Measurements from ENCODE around the gene EPB41L5. TPM values are rescaled to one million over a fixed set of nuclear protein-coding genes. Genes with fewer than 3 reads are reported as not detected.
"Not testable (repeated sequence)": the region's sequence is repeated elsewhere in the genome, so short reads cannot be mapped to it uniquely, and the experiment has no call there.

Gene EPB41L5
- total and polyA plus RNA-seq, 10 of the 15 experiments (the other 5 are each of a cell fraction or from before 2014, with no cell fraction given) = 2.1 to 20.4 (median 8.2) TPM

- no peak for TF ChIP-seq YBX1 (IDR thresholded peaks at IDR 0.05)
- no peak for TF ChIP-seq ZBTB33 (IDR thresholded peaks at IDR 0.05)
These were observed 29.5 kb downstream of the EPB41L5 start (continued) for GRCh38 chr2:120042359-120042758.

GRCh38 chr2:120044336-120044735 is 31.5 kb downstream of the EPB41L5 start:
- TF ChIP-seq GATAD2B (conservative IDR thresholded peaks at IDR 0.05; ENCODE audit: low read depth) = no peak
- no peak for TF ChIP-seq KDM1A (IDR thresholded peaks at IDR 0.05; ENCODE audit: borderline replicate concordance)
- TF ChIP-seq SPI1 (IDR thresholded peaks at IDR 0.05; ENCODE audit: borderline replicate concordance, insufficient read depth, low read depth, low read length) = peak; percentile 55; the same call in 1 of the 2 replicates
- no peak for TF ChIP-seq RAD51 (IDR thresholded peaks at IDR 0.05)
- SMC1A ChIA-PET (ENCODE audit: uncharacterized antibody, unreplicated experiment) = interaction anchor here (1.2 to 1.6 kb wide), 3 partner anchors 18 to 75 kb away, joined by 3 to 4 read pairs (median 4); no protein-coding TSS in a partner anchor
- CTCF ChIA-PET = no interaction called here
- no peaks in the 10 kb centered on the region for H3K27me3 ChIP-seq (replicated peaks in 1 of 2; ENCODE audit: control insufficient read depth in 2 of 2, insufficient read depth in 2 of 2, low read length in 1 of 2)
- ATAC-seq = no peak
- intact Hi-C loops (cut with micrococcal nuclease; ENCODE audit: unreplicated experiment) (no loop called here), in situ Hi-C loops (cut with MboI) (no loop called here)
- no peak overlapping the region for H3K9ac ChIP-seq (ENCODE audit: control insufficient read depth, insufficient read depth, low read length)
- no peak overlapping the region; the same call in 1 of the 2 replicates for H2AFZ ChIP-seq (ENCODE audit: control insufficient read depth, low read depth, low read length)
- no peak overlapping the region for H3K4me2 ChIP-seq (ENCODE audit: control insufficient read depth, insufficient read depth)
- H3K79me2 ChIP-seq (ENCODE audit: control insufficient read depth, insufficient read depth, low read length) = no peaks in the 10 kb centered on the region
- no peak overlapping the region for H3K27ac ChIP-seq (ENCODE audit: control insufficient read depth, insufficient read depth)
- no TSS peak for BruUV-seq (replicated peaks)
- no peaks in the 10 kb centered on the region for H3K4me1 ChIP-seq (ENCODE audit: control insufficient read depth, insufficient read depth, low read length)
- DNase-seq (ENCODE audit: low read depth, low spot score) = no peak
- H4K20me1 ChIP-seq (ENCODE audit: control insufficient read depth, insufficient read depth) = no peaks in the 10 kb centered on the region
- FAIRE-seq = no peak
- RAD21 ChIA-PET (ENCODE audit: unreplicated experiment) = no interaction called here
- H3K9me3 ChIP-seq (replicated peaks; ENCODE audit: control insufficient read depth, insufficient read depth, low read length) = peaks cover 8% of the 10 kb centered on the region; the same call in 2 of the 3 replicates
- no peaks in the 10 kb centered on the region; a peak in 1 of 4 replicates for H3K36me3 ChIP-seq (ENCODE audit: control insufficient read depth in 2 of 2, insufficient read depth in 2 of 2, low read length in 1 of 2)
- POLR2A ChIA-PET = no interaction called here
- H3K4me3 ChIP-seq = no peak overlapping the region

- H3K79me2 ChIP-seq (ENCODE audit: control insufficient read depth, insufficient read depth, low read length); in situ Hi-C loops (cut with MboI); intact Hi-C loops (cut with micrococcal nuclease; ENCODE audit: unreplicated experiment); H3K27ac ChIP-seq (ENCODE audit: control insufficient read depth, insufficient read depth); CTCF ChIA-PET; H3K4me1 ChIP-seq (ENCODE audit: control insufficient read depth, insufficient read depth, low read length); DNase-seq (ENCODE audit: low read depth, low spot score); H4K20me1 ChIP-seq (ENCODE audit: control insufficient read depth, insufficient read depth); H3K4me3 ChIP-seq; H3K4me2 ChIP-seq (ENCODE audit: control insufficient read depth, insufficient read depth); FAIRE-seq; POLR2A ChIA-PET; ATAC-seq; RAD21 ChIA-PET (ENCODE audit: unreplicated experiment); H3K9ac ChIP-seq (ENCODE audit: control insufficient read depth, insufficient read depth, low read length); H3K9me3 ChIP-seq (replicated peaks; ENCODE audit: control insufficient read depth, insufficient read depth, low read length); SMC1A ChIA-PET (ENCODE audit: uncharacterized antibody, unreplicated experiment); H3K27me3 ChIP-seq (replicated peaks in 1 of 2; ENCODE audit: control insufficient read depth in 2 of 2, insufficient read depth in 2 of 2, low read length in 1 of 2); H3K36me3 ChIP-seq (ENCODE audit: control insufficient read depth in 2 of 2, insufficient read depth in 2 of 2, low read length in 1 of 2); BruUV-seq (replicated peaks); H2AFZ ChIP-seq (ENCODE audit: control insufficient read depth, low read depth, low read length): not testable (repeated sequence)
- WGBS (ENCODE audit: insufficient coverage, insufficient replicate concordance, low lambda C conversion rate, missing lambda C conversion rate) = 54% methylated on average over 4 of the region's 4 CpGs
These were observed 32.9 kb downstream of the EPB41L5 start for GRCh38 chr2:120045775-120046174.

GRCh38 chr2:120046252-120046651 is 33.4 kb downstream of the EPB41L5 start:
- H2AFZ ChIP-seq (ENCODE audit: control insufficient read depth, low read depth, low read length); H3K36me3 ChIP-seq (ENCODE audit: control insufficient read depth in 2 of 2, insufficient read depth in 2 of 2, low read length in 1 of 2); H3K27me3 ChIP-seq (replicated peaks in 1 of 2; ENCODE audit: control insufficient read depth in 2 of 2, insufficient read depth in 2 of 2, low read length in 1 of 2); H3K4me2 ChIP-seq (ENCODE audit: control insufficient read depth, insufficient read depth); H3K79me2 ChIP-seq (ENCODE audit: control insufficient read depth, insufficient read depth, low read length); DNase-seq (ENCODE audit: low read depth, low spot score); H3K4me1 ChIP-seq (ENCODE audit: control insufficient read depth, insufficient read depth, low read length); H3K27ac ChIP-seq (ENCODE audit: control insufficient read depth, insufficient read depth); ATAC-seq; H3K4me3 ChIP-seq; RAD21 ChIA-PET (ENCODE audit: unreplicated experiment); FAIRE-seq; H3K9me3 ChIP-seq (replicated peaks; ENCODE audit: control insufficient read depth, insufficient read depth, low read length); H3K9ac ChIP-seq (ENCODE audit: control insufficient read depth, insufficient read depth, low read length); CTCF ChIA-PET; BruUV-seq (replicated peaks); H4K20me1 ChIP-seq (ENCODE audit: control insufficient read depth, insufficient read depth); in situ Hi-C loops (cut with MboI); SMC1A ChIA-PET (ENCODE audit: uncharacterized antibody, unreplicated experiment); intact Hi-C loops (cut with micrococcal nuclease; ENCODE audit: unreplicated experiment): not testable (repeated sequence)
- POLR2A ChIA-PET = interaction anchor here (0.7 kb wide), 1 partner anchor 169 kb away, joined by 3 read pairs; no protein-coding TSS in a partner anchor
- WGBS (ENCODE audit: insufficient coverage, insufficient replicate concordance, low lambda C conversion rate, missing lambda C conversion rate) = 100% methylated on average over 2 of the region's 2 CpGs

Measured in GM12878 (cell line).